ENCODE results near the gene SOCS2. TPM values are rescaled to one million over a fixed set of nuclear protein-coding genes. Genes with fewer than 3 reads are reported as not detected.

SOCS2 gene
- total and polyA plus RNA-seq, 2 of the 8 experiments (the other 6 are each of a cell fraction or from before 2014, with no cell fraction given) = 14.5 to 18.0 TPM

- H4K5ac ChIP-seq (ENCODE audit: insufficient read length, low read depth, low read length) = no peak overlapping the region
- H2BK15ac ChIP-seq (ENCODE audit: low read length) = no peak overlapping the region
- H3K14ac ChIP-seq (ENCODE audit: insufficient read length) = no peak overlapping the region
- H3K9ac ChIP-seq (replicated peaks in 1 of 4; ENCODE audit: extremely low read depth in 1 of 4, low read depth in 3 of 4, low read length in 3 of 4) = no peak overlapping the region
- H2BK12ac ChIP-seq (ENCODE audit: low read depth, low read length) = no peak overlapping the region
- DNase-seq (ENCODE audit: low read depth in 1 of 2, low spot score in 2 of 2) (no peak), FAIRE-seq (no peak)
- H2BK5ac ChIP-seq (ENCODE audit: low read depth, low read length) = no peak overlapping the region
- no peaks in the 10 kb centered on the region for H4K20me1 ChIP-seq (replicated peaks in 1 of 2; ENCODE audit: control insufficient read depth in 1 of 2, insufficient read depth in 2 of 2, low read length in 2 of 2)
- no peak overlapping the region for H3K27ac ChIP-seq (ENCODE audit: low read depth, low read length)
- H3K36me3 ChIP-seq (ENCODE audit: control insufficient read depth in 2 of 4, insufficient read depth in 4 of 4, low read length in 3 of 4) = no peaks in the 10 kb centered on the region
- no peaks in the 10 kb centered on the region for H3K9me3 ChIP-seq (ENCODE audit: insufficient read depth in 2 of 2, low read depth in 1 of 2, low read length in 1 of 2)
- no peak overlapping the region for H3K4ac ChIP-seq (replicated peaks; ENCODE audit: insufficient read length, low read depth, low read length)
- H2AK5ac ChIP-seq (ENCODE audit: low read depth, low read length) = no peak overlapping the region
- no peaks in the 10 kb centered on the region for H3K4me1 ChIP-seq (replicated peaks in 1 of 4; ENCODE audit: control insufficient read depth in 3 of 4, insufficient read depth in 4 of 4, low read length in 3 of 4)
- no peak overlapping the region for H3K18ac ChIP-seq (ENCODE audit: extremely low read depth, low read length)
- no peak overlapping the region for H3K23ac ChIP-seq (ENCODE audit: insufficient read length)
- H4K91ac ChIP-seq (replicated peaks; ENCODE audit: insufficient read length, low read length) = no peak overlapping the region
- H3K79me1 ChIP-seq (ENCODE audit: low read depth, low read length) = no peaks in the 10 kb centered on the region
- ChIA-PET POLR2A (ENCODE audit: partially characterized antibody) (no interaction called here), CTCF (ENCODE audit: partially characterized antibody) (interaction anchor here (0.6 to 2.7 kb wide), 13 partner anchors 11 to 575 kb away, joined by 3 to 19 read pairs (median 4); no protein-coding TSS in a partner anchor)
- no peak overlapping the region for H2BK20ac ChIP-seq (ENCODE audit: low read length)
- H2BK120ac ChIP-seq (replicated peaks; ENCODE audit: low read depth, low read length) = no peak overlapping the region
- no peak overlapping the region for H3K4me3 ChIP-seq (ENCODE audit: extremely low read depth in 1 of 4, insufficient read depth in 2 of 4, low read depth in 3 of 4, low read length in 4 of 4)
- no peak overlapping the region for H3K56ac ChIP-seq (replicated peaks; ENCODE audit: insufficient read length, low read depth, low read length)
- H3K4me2 ChIP-seq (ENCODE audit: insufficient read depth in 1 of 2, low read depth in 2 of 2, low read length in 2 of 2) = no peak overlapping the region
- H2AFZ ChIP-seq (ENCODE audit: low read length) = no peak overlapping the region
- 73% methylated on average over 4 of the region's 4 CpGs; no CpG with 5 or more reads in 1 of the 2 experiments for WGBS, 2 experiments (ENCODE audit: extremely low coverage in 1 of 2, insufficient coverage in 1 of 2, insufficient read length in 1 of 2, insufficient replicate concordance in 2 of 2, low coverage in 1 of 2, low lambda C conversion rate in 2 of 2, missing lambda C conversion rate in 1 of 2)
- H3K27me3 ChIP-seq (replicated peaks in 1 of 4; ENCODE audit: control insufficient read depth in 3 of 4, extremely low read depth in 1 of 4, insufficient read depth in 3 of 4, low read length in 3 of 4) = no peaks in the 10 kb centered on the region
- H3K23me2 ChIP-seq (ENCODE audit: low read depth, low read length) = no peaks in the 10 kb centered on the region; the same call in 1 of the 2 replicates
- no peak overlapping the region for H4K8ac ChIP-seq (ENCODE audit: extremely low read depth, insufficient read depth, low read length)
- H3K79me2 ChIP-seq (ENCODE audit: control insufficient read depth in 1 of 2, insufficient read depth in 2 of 2, low read length in 2 of 2) = no peaks in the 10 kb centered on the region
- no peak for TF ChIP-seq ATF2 (IDR thresholded peaks at IDR 0.05; ENCODE audit: low read length)
- TF ChIP-seq SP1 (IDR thresholded peaks at IDR 0.05; ENCODE audit: low read depth, low read length) = no peak
- no peak for TF ChIP-seq CBX8 (IDR thresholded peaks at IDR 0.05; ENCODE audit: borderline replicate concordance, low read depth, low read length)
- TF ChIP-seq TEAD4 (IDR thresholded peaks at IDR 0.05; ENCODE audit: low read depth, low read length) = no peak
- TF ChIP-seq EGR1 (IDR thresholded peaks at IDR 0.05; ENCODE audit: borderline replicate concordance, low read depth, low read length) = no peak
- no peak for TF ChIP-seq ZNF274 (IDR thresholded peaks at IDR 0.05; ENCODE audit: borderline replicate concordance, extremely low read depth, low read length)
- TF ChIP-seq, protein P1, sequence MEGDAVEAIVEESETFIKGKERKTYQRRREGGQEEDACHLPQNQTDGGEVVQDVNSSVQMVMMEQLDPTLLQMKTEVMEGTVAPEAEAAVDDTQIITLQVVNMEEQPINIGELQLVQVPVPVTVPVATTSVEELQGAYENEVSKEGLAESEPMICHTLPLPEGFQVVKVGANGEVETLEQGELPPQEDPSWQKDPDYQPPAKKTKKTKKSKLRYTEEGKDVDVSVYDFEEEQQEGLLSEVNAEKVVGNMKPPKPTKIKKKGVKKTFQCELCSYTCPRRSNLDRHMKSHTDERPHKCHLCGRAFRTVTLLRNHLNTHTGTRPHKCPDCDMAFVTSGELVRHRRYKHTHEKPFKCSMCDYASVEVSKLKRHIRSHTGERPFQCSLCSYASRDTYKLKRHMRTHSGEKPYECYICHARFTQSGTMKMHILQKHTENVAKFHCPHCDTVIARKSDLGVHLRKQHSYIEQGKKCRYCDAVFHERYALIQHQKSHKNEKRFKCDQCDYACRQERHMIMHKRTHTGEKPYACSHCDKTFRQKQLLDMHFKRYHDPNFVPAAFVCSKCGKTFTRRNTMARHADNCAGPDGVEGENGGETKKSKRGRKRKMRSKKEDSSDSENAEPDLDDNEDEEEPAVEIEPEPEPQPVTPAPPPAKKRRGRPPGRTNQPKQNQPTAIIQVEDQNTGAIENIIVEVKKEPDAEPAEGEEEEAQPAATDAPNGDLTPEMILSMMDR (IDR thresholded peaks at IDR 0.05; ENCODE audit: control extremely low read depth in 1 of 3, insufficient read depth in 1 of 3, low read depth in 1 of 3, low read length in 3 of 3) = no peak
- TF ChIP-seq SAP30 (IDR thresholded peaks at IDR 0.05; ENCODE audit: insufficient read depth, insufficient replicate concordance, low read length) = no peak
- TF ChIP-seq SRF (IDR thresholded peaks at IDR 0.05; ENCODE audit: low read depth, low read length) = no peak
Observed at GRCh38 chr12:93526786-93527428, 45.6 kb upstream of the SOCS2 start.
